Spinal cord (tissue), 10 donors: Measurements from ENCODE around the gene THSD4. TPM values are rescaled to one million over a fixed set of nuclear protein-coding genes. Genes with fewer than 3 reads are reported as not detected.
A peak's percentile ranks its signal among the peaks of the same experiment; 100 is the strongest.

ENCODE experiments used
- DNase-seq, 6 donors: peaks; one replicate each; pipeline versions ENCODE4 v3.0.0 to v3.0.0-alpha.2; 2013 to 2015; ENCODE audit warnings: low spot score in 6 of 6, low read depth in 4 of 6
- H3K27ac ChIP-seq: one replicate; pipeline ENCODE4 v1.5.1; 2013; ENCODE audit warnings: low read depth, low read length, control low read depth
- H3K27me3 ChIP-seq: one replicate; pipeline ENCODE4 v1.6.1; 2013; ENCODE audit warnings: low read length; ENCODE audit not compliant: control insufficient read depth, insufficient read depth
- H3K36me3 ChIP-seq: one replicate; pipeline ENCODE4 v1.6.1; 2013; ENCODE audit warnings: low read length; ENCODE audit not compliant: control insufficient read depth, insufficient read depth
- H3K4me1 ChIP-seq: one replicate; pipeline ENCODE4 v1.6.1; 2013; ENCODE audit warnings: low read length; ENCODE audit not compliant: control insufficient read depth, insufficient read depth
- H3K4me3 ChIP-seq: one replicate; pipeline ENCODE4 v1.5.1; 2013; ENCODE audit warnings: low read depth, low read length, control low read depth
- H3K9me3 ChIP-seq: one replicate; pipeline ENCODE4 v1.6.1; 2013; ENCODE audit warnings: low read length; ENCODE audit not compliant: control insufficient read depth, insufficient read depth
- WGBS: methylation state at CpG from one replicate; pipeline ENCODE4 v1.1.5; 2013; ENCODE audit warnings: missing lambda C conversion rate; ENCODE audit not compliant: insufficient coverage; 5-methylcytosine and 5-hydroxymethylcytosine counted together
- polyA plus RNA-seq, 2 donors: library from polyadenylated mRNA; unstranded; fragments of 120-200 nt; gene quantifications; one replicate each; pipeline ENCODE4 v1.2.1, GENCODE V29; 2013; ENCODE audit not compliant: insufficient read length in 2 of 2
- total RNA-seq, 2 donors: library from RNA; depleted of rRNA in 1 of 2; stranded (reverse); fragments of 120-200 nt in 1 of 2; fragments of >200 nt in 1 of 2; gene quantifications; one replicate each; pipeline versions ENCODE4 v1.2.3 to v1.2.4, GENCODE V29; 2013 to 2014
- donor health status: healthy.

The THSD4 gene
- total and polyA plus RNA-seq, 4 donors, result 18.2 to 127 (median 63.2) TPM

DNA sequence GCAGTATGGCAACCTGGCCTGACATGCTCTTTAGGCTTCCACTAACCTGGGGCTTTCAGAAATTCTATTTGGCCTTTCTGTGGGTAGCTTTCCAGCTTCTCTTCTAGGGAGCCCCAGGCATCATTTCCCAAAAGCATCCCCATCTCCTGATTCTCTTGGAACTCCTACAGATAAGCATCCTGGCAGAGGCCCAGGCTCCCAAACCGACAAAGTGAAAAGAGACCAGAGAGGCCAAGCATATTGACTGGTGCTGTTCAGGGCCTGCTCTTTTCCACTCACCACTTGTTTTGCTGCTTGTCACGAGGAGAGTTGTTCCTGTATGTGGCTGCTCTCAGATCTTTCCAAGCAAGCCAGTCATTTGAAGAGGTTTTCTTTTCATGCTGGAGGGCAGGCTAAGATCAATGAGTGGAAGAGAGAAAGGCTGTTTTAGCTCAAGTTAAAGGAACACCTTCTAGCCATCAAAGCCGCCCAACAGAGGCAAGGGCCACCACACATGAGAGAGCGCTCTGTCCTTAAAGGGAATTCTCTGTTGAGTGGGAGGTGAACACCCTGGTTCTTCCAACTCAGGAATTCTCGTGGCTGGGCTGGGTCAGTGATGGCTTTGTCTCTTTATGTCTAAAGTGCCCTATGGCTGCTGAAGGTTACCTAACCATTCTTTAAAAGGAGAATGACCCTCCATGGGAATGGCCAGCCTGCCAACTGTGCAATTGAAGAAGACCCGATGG is 664.0 kb downstream of the THSD4 start:
- no peak overlapping the region for H3K27ac ChIP-seq
- WGBS, result 70% methylated on average over 4 of the region's 6 CpGs
- H3K4me3 ChIP-seq, result no peak overlapping the region
- no peak for DNase-seq
- H3K36me3 ChIP-seq, result peaks cover 14% of the 10 kb centered on the region
- H3K27me3 ChIP-seq, result no peaks in the 10 kb centered on the region
- H3K4me1 ChIP-seq, result no peaks in the 10 kb centered on the region
- no peaks in the 10 kb centered on the region for H3K9me3 ChIP-seq

DNA sequence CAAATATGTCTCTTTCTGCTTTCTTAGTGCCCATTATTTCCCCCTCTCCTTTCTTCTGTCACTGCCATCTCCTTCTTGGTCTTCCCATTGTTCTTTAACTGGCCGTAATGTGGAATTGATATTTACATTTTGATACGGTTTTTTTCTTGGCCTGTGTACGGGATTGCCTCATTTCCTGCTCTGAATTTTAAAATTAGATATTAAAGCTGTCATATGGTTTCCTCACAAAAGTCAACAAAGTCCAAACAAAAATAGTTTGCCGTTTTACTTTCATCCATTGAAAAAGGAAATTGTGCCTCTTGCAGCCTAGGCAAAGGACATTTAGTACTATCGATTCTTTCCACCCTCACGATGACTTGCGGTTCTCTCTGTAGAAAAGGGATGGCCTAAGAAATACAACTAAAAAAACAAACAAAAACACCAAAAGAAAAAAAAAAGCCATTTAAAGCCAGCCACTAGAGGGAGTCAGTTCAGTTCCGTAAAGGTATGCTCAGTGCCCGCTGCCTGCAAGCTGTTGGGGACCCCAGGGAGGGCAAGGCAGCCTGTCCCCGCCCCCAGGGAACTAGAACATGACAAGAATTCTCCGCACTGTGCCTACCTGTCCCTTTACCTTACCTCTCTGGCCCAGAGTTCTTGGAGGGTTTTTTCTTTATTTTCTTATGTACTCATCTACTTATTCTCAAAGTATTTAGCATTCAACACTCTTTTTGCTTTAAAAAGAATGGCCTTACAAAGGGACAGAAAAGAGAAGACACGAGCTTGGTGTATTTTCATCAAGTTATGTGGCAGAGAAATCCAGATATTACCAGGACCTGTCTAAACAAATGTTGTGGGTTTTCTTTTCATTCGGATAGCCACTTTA is 665.1 kb downstream of the THSD4 start:
- H3K27ac ChIP-seq, result no peak overlapping the region
- 28% methylated on average over 2 of the region's 13 CpGs for WGBS

DNA sequence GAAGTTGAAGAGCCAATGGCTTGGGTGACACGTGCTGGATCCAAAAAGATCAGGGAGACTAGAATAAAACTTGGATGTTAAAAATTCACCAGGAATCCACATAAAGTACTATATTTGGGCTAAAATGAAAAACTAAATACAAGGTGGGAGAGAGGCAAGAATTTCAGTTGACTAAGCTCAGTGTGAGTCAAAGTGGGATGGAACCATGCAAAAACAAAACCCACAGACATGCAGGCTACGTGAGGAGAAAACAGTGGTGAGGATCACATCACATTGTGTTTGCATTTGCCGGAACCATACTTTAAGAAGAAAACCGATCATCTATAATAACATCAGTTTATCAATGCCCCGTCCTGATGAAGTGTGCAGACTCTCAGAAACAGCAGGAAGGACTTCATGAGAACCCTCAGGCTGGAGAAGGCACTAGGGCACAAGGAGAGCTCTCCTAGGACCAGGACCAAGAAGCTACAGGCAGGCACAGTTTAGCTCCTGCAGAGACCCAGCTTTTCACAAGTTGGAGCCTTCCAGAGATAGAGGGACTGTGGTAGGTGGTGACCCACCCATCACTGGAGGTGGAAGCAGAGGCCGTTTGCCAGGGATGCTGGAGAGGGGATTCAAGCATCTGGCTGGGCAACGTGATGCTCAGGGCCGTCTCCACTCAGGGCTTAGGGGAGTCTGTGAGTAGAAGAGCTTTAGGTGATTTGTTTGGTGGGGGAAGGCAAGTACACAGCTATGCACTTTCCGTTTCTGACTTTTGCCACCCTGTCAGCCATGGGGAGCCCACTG is 666.1 kb downstream of the THSD4 start:
- WGBS, result 91% methylated on average over 8 of the region's 9 CpGs
- no peak for DNase-seq
- Histone ChIP-seq H3K4me1 (no peaks in the 10 kb centered on the region), H3K36me3 (peaks cover 14% of the 10 kb centered on the region), H3K4me3 (no peak overlapping the region), H3K9me3 (no peaks in the 10 kb centered on the region), H3K27ac (no peak overlapping the region), H3K27me3 (no peaks in the 10 kb centered on the region)

More for the DNA sequence above, 665.1 kb downstream of the THSD4 start:
- Histone ChIP-seq H3K36me3 (peaks cover 14% of the 10 kb centered on the region), H3K4me1 (no peaks in the 10 kb centered on the region), H3K9me3 (no peaks in the 10 kb centered on the region), H3K4me3 (no peak overlapping the region), H3K27me3 (no peaks in the 10 kb centered on the region)
- DNase-seq, result peak in 4 of 6 donors; percentile 19 to 77 (median 42)

DNA sequence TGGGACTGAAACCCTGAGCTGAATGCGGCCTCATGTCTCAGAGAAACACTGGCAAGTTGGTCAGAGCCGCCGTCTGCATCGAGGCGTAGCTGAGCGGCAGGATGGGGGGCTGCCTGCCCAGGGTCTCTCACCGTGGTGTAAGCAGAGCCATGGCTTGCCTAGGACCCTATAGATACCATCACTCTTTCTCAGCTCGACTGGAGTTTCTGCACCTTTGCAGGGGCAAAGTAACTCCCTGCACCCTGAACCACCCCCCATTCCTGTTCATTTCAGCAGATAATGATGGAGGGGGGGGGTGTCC is 666.6 kb downstream of the THSD4 start:
- no peaks in the 10 kb centered on the region for H3K4me1 ChIP-seq
- peaks cover 14% of the 10 kb centered on the region for H3K36me3 ChIP-seq
- H3K4me3 ChIP-seq, result no peak overlapping the region
- WGBS, result 86% methylated on average over 7 of the region's 8 CpGs
- H3K9me3 ChIP-seq, result no peaks in the 10 kb centered on the region
- DNase-seq, result no peak
- H3K27ac ChIP-seq, result no peak overlapping the region
- H3K27me3 ChIP-seq, result no peaks in the 10 kb centered on the region

DNA sequence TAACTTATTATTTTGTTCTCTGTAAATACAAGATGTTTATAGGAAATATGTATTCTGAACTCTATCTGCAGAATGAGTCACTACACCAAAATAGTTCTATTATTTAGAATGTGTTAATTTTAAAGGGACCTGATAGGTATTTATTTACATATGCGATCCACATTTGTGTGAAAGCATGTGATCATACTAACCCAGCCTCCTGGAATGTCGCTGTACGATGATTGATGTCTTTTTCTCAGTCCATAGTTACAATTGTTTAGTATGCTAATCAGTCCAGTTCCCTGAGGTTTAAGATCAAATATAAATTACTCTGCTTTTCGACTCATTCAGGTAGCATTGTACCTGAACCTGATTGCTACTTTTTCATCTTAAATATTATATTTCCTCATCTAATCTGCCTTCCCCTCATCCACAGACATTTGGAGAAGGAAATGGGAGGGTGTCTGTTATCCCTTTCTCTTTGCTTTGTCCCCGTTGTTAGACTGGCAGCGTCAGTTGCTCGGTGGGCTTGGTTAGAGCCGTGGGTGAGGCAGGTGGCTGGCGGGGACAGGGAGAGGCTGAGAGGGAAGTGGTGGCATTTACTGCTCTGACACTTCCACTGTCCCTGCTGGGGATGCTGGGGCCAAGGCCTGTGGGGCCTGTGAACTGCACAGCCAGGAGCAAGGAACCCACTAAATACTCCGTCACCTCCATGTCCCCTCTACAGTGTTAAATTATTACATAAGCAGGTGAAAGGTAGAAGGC is 667.3 kb downstream of the THSD4 start:
- Histone ChIP-seq H3K27me3 (no peaks in the 10 kb centered on the region), H3K27ac (no peak overlapping the region), H3K4me1 (no peaks in the 10 kb centered on the region), H3K36me3 (peaks cover 8% of the 10 kb centered on the region), H3K9me3 (no peaks in the 10 kb centered on the region), H3K4me3 (no peak overlapping the region)
- DNase-seq, result no peak
- WGBS, result 90% methylated on average over 2 of the region's 10 CpGs

DNA sequence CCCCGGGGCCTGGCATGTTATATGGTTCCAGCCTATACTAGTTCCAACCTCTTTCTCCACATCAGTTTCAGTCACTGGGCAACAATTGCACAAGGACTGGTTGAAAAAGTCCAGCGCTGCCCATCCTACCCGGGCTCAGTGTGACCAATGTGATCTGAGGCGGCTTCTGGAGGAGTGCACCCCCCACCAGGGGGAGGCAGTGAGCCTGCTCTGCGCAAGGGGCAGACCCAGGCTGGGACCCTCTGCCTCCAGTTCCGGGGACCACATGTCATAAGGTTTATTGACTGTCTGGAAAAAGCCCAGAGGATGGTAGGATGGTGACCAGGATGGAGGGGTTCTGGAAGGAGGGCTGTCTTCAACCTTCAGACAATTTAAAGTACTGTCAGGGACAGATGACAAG is 669.4 kb downstream of the THSD4 start:
- no peak for DNase-seq
- no peak overlapping the region for H3K27ac ChIP-seq
- no peak overlapping the region for H3K4me3 ChIP-seq
- no peaks in the 10 kb centered on the region for H3K4me1 ChIP-seq
- no peaks in the 10 kb centered on the region for H3K27me3 ChIP-seq
- H3K36me3 ChIP-seq, result peaks cover 5% of the 10 kb centered on the region
- 74% methylated on average over 6 of the region's 6 CpGs for WGBS
- no peaks in the 10 kb centered on the region for H3K9me3 ChIP-seq

DNA sequence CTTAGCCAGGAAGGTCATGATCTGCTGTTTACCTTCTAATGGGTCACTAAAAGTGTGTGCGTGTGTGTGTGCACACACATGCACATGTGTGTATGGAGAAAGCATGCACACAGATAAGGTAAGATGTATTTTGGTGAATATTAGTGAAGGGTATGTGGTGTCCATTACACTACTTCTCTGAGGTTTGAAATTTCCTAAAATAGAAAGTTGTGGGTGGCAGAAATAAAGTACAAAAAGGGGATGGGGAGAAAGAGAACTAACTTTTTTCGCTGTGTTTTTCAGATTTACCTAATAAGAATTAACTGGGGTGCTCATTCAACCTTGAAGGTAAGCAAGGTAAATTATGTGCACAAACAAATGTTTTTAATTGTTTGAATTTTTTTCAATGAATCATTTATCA is 670.7 kb downstream of the THSD4 start:
- 100% methylated on average over 1 of the region's 2 CpGs for WGBS
- H3K4me3 ChIP-seq, result no peak overlapping the region
- no peaks in the 10 kb centered on the region for H3K4me1 ChIP-seq
- no peaks in the 10 kb centered on the region for H3K9me3 ChIP-seq
- DNase-seq, result no peak
- peaks cover 5% of the 10 kb centered on the region for H3K36me3 ChIP-seq
- no peak overlapping the region for H3K27ac ChIP-seq
- no peaks in the 10 kb centered on the region for H3K27me3 ChIP-seq

DNA sequence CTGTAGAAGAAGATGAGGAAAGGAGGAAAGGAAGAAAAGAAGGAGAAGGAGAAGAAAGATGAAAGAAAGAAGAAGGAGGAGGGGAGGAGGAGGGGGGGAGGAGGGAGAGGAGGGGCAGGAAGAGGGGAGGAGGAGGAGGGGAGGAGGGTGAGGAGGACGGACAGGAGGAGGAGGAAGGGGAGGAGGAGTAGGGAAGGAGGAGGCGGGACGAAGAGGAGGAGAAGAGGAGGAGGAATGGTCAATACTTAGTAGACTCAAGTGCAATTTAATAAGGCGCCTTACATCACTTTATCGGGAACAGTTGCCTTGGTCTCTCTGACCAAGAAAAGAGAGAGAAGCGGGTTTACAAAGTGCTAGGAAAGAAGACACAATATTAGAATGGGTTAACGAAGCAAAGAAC is 671.4 kb downstream of the THSD4 start:
- Histone ChIP-seq H3K36me3 (peaks cover 3% of the 10 kb centered on the region), H3K27me3 (no peaks in the 10 kb centered on the region), H3K27ac (no peak overlapping the region), H3K9me3 (no peaks in the 10 kb centered on the region), H3K4me3 (no peak overlapping the region), H3K4me1 (no peaks in the 10 kb centered on the region)
- DNase-seq, result no peak
- 84% methylated on average over 7 of the region's 7 CpGs for WGBS
